ENCODE data around the gene ITPK1.

DNA sequence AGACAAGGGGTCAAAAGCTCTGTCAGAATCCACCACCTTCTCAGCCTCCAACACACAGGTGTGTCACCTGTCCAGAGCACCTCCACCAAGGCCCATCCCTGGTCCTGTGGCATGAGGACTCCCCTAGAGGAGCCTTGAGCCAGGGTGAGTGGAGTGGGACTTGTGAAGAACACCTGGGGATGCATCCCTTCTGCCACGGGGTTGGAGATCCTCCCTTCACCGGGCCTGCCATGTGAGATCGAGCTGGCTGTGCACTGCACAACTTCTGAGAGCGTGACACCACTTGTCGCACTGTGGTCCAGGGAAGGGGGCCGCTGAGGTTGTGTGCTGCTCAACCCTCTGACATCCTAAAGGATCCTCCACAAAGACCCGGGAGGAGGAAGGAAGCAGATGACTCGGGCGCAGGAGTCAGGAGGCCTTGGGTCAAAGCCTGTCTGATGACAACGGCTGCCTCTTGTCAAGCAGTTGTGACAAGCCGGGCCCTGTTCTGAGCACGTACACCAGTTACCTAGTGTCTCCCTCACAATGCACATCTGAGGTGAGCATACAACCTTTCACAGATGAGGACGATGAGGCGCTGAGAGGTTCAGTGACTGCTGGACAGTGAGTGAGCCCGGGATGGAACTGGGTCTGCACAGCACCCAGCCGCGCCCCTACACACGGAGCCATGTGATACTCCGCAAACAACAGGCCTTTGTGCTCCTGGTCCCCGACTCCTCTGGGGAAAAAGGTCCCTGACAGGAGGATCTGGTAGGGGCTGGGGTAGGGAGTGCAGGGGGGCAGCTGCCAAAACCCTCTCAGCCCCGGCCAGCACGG lies 157.1 kb downstream of the ITPK1 start:
- TF ChIP-seq CTCF (conservative IDR thresholded peaks at IDR 0.05 in 1 of 2, IDR thresholded peaks at IDR 0.05 in 1 of 2; ENCODE audit: extremely low read depth in 1 of 2, insufficient read depth in 1 of 2, low read depth in 1 of 2, low read length in 2 of 2) (no peak), EZH2 (IDR thresholded peaks at IDR 0.05; ENCODE audit: borderline replicate concordance, low read length) (no peak)

Data from mammary epithelial cell (primary cell).